HCT116 (cell line): ENCODE results near the gene MYO7A. TPM values are rescaled to one million over a fixed set of nuclear protein-coding genes. Genes with fewer than 3 reads are reported as not detected.

Experiments used
- ATAC-seq: fragments of 200-7000 bp; cut with Tn5 transposase; 2 replicates; pipeline ENCODE4 v1.9.1; 2020; ENCODE audit warnings: mild to moderate bottlenecking, moderate library complexity
- BruUV-seq: library from RNA; stranded (reverse); fragments of 400-500 nt; replicated peaks from 2 replicates; lab custom pipeline; 2021; lab: Mats Ljungman, UMichigan
- CTCF ChIA-PET: fragments of 300-600 bp; sonication (Branson Sonifier 250); formaldehyde crosslinking; loops from one replicate; lab custom pipeline; 2021; ENCODE audit warnings: antibody characterized with exemption; lab: Charles Lee
- POLR2A ChIA-PET: fragments of 300-600, 350-600 bp; sonication (Branson Sonifier 250); formaldehyde crosslinking; loops from one replicate; lab custom pipeline; 2021; ENCODE audit warnings: antibody characterized with exemption; lab: Charles Lee
- RAD21 ChIA-PET, 2 experiments: fragments of 300-600 bp; sonication (Branson Sonifier 250); formaldehyde crosslinking; loops; one replicate each; lab custom pipeline; 2023; ENCODE audit warnings: low total read pairs in 2 of 2; ENCODE audit not compliant: uncharacterized antibody in 2 of 2, unreplicated experiment in 2 of 2, low non-redundant PET in 1 of 2; lab: Charles Lee
- DNase-seq: peaks from one replicate; pipeline ENCODE4 v3.0.0-alpha.2; 2010; ENCODE audit warnings: low read depth, low spot score
- H2AFZ ChIP-seq: fragments of 200-600 bp; shearing (Covaris generic), sonication (generic); 2 replicates; pipeline ENCODE4 v1.6.1; 2017; ENCODE audit warnings: low read depth, mixed run types, mixed read lengths, antibody characterized with exemption, low read length; ENCODE audit not compliant: poor library complexity, severe bottlenecking
- H3K27ac ChIP-seq: 2 replicates; pipeline ENCODE4 v1.5.1; 2012; ENCODE audit warnings: low read depth, low read length
- H3K27me3 ChIP-seq: fragments of 200-600 bp; sonication (generic); 2 replicates; pipeline ENCODE4 v1.6.1; 2016; ENCODE audit warnings: mixed run types, low read length, mixed read lengths; ENCODE audit not compliant: insufficient read depth
- H3K36me3 ChIP-seq, 2 experiments: fragments of 200-500 bp in 1 of 2; fragments of 200-600 bp in 1 of 2; sonication (Bioruptor generic) in 1 of 2; sonication (generic) in 1 of 2; 2 replicates each; pipeline versions ENCODE4 v1.5.1 to v1.6.1; 2014 to 2016; ENCODE audit warnings: low read length in 2 of 2, inconsistent platforms in 1 of 2, mixed read lengths in 1 of 2, mixed run types in 1 of 2; ENCODE audit not compliant: insufficient read depth in 2 of 2, control insufficient read depth in 1 of 2
- H3K4me1 ChIP-seq, 2 experiments: fragments of 200-600 bp in 1 of 2; sonication (generic) in 1 of 2; 2 replicates each; pipeline versions ENCODE4 v1.5.1 to v1.6.1; 2012 to 2017; ENCODE audit warnings: low read length in 2 of 2, inconsistent platforms in 1 of 2, mild to moderate bottlenecking in 1 of 2, mixed read lengths in 1 of 2, mixed run types in 1 of 2, moderate library complexity in 1 of 2; ENCODE audit not compliant: insufficient read depth in 2 of 2, control insufficient read depth in 1 of 2
- H3K4me2 ChIP-seq: fragments of 200-600 bp; sonication (generic); 2 replicates; pipeline ENCODE4 v1.6.1; 2017; ENCODE audit warnings: mixed run types, low read length, mixed read lengths
- H3K4me3 ChIP-seq, 2 experiments: fragments of 200-600 bp in 1 of 2; sonication (generic) in 1 of 2; replicated peaks in 1 of 2; 2 replicates each; pipeline ENCODE4 v1.5.1; 2011 to 2016; ENCODE audit warnings: low read length in 2 of 2, control low read depth in 1 of 2, low read depth in 1 of 2, mild to moderate bottlenecking in 1 of 2, mixed read lengths in 1 of 2, mixed run types in 1 of 2
- H3K79me2 ChIP-seq: fragments of 200-600 bp; sonication (generic); 2 replicates; pipeline ENCODE4 v1.6.1; 2017; ENCODE audit warnings: mild to moderate bottlenecking, mixed run types, low read length, moderate library complexity, mixed read lengths; ENCODE audit not compliant: insufficient read depth
- H3K9ac ChIP-seq: fragments of 200-600 bp; sonication (generic); 2 replicates; pipeline ENCODE4 v1.6.1; 2016; ENCODE audit warnings: low read length, mixed read lengths
- H3K9me2 ChIP-seq: fragments of 200-600 bp; sonication (generic), shearing (Covaris generic); 2 replicates; pipeline ENCODE4 v1.6.1; 2017; ENCODE audit warnings: mixed run types, mild to moderate bottlenecking, moderate library complexity; ENCODE audit not compliant: insufficient read depth
- H3K9me3 ChIP-seq, 2 experiments: fragments of 200-500 bp in 1 of 2; fragments of 200-600 bp in 1 of 2; sonication (Bioruptor generic) in 1 of 2; sonication (generic) in 1 of 2; 2 replicates each; pipeline ENCODE4 v1.6.1; 2014 to 2017; ENCODE audit warnings: low read length in 2 of 2, mixed read lengths in 2 of 2, inconsistent platforms in 1 of 2, low read depth in 1 of 2, mild to moderate bottlenecking in 1 of 2, mixed run types in 1 of 2, moderate library complexity in 1 of 2; ENCODE audit not compliant: control insufficient read depth in 1 of 2, insufficient read depth in 1 of 2
- H4K20me1 ChIP-seq: fragments of 200-600 bp; sonication (generic), shearing (Covaris generic); 2 replicates; pipeline ENCODE4 v1.6.1; 2017; ENCODE audit warnings: mixed run types, mild to moderate bottlenecking, moderate library complexity; ENCODE audit not compliant: insufficient read depth
- CBX3 ChIP-seq: IDR thresholded peaks from 2 replicates; pipeline ENCODE4 v1.6.1; 2012; ENCODE audit warnings: low read depth
- EGR1 ChIP-seq: IDR thresholded peaks from 2 replicates; pipeline ENCODE4 v1.6.1; 2012; ENCODE audit warnings: low read depth
- EZH2 ChIP-seq: fragments of 200-600 bp; sonication (generic); IDR thresholded peaks from 2 replicates; pipeline ENCODE4 v1.6.1; 2017; ENCODE audit warnings: antibody characterized with exemption, mixed run types
- EZH2phosphoT487 ChIP-seq: fragments of 200-600 bp; IDR thresholded peaks from 2 replicates; pipeline ENCODE4 v1.6.1; 2018; ENCODE audit warnings: antibody characterized with exemption, borderline replicate concordance
- FOSL1 ChIP-seq: IDR thresholded peaks from 2 replicates; pipeline ENCODE4 v1.6.1; 2012; ENCODE audit warnings: low read depth
- JUND ChIP-seq: IDR thresholded peaks from 2 replicates; pipeline ENCODE4 v1.6.1; 2012
- POLR2AphosphoS5 ChIP-seq: IDR thresholded peaks from 2 replicates; pipeline ENCODE4 v1.6.1; 2011; ENCODE audit warnings: mild to moderate bottlenecking, low read depth, low read length, moderate library complexity
- RAD21 ChIP-seq: IDR thresholded peaks from 2 replicates; pipeline ENCODE4 v1.6.1; 2012; ENCODE audit warnings: low read depth, mild to moderate bottlenecking
- SIN3A ChIP-seq: IDR thresholded peaks from 2 replicates; pipeline ENCODE4 v1.6.1; 2012; ENCODE audit warnings: low read depth
- SP1 ChIP-seq: IDR thresholded peaks from 2 replicates; pipeline ENCODE4 v1.6.1; 2012; ENCODE audit warnings: low read depth
- YY1 ChIP-seq: IDR thresholded peaks from 2 replicates; pipeline ENCODE4 v1.6.1; 2011; ENCODE audit warnings: low read length, low read depth, moderate library complexity, mild to moderate bottlenecking; ENCODE audit not compliant: insufficient replicate concordance; ENCODE audit errors: extremely low read depth
- ZNF274 ChIP-seq: fragments of 200-500 bp; sonication (Bioruptor generic); IDR thresholded peaks from 2 replicates; pipeline ENCODE4 v1.6.1; 2014; ENCODE audit warnings: mild to moderate bottlenecking, low read depth, low read length, inconsistent platforms
- intact Hi-C: fragments of 100-400 bp; cut with micrococcal nuclease; formaldehyde crosslinking; loops from 2 replicates; pipeline ENCODE4 v1.10.0; 2022
- total RNA-seq: library from RNA; stranded (reverse); gene quantifications from one replicate; pipeline ENCODE4 v1.2.1, GENCODE V29; 2021; ENCODE audit not compliant: unreplicated experiment
- TF ChIP-seq, protein P1 (sequence below): IDR thresholded peaks from 2 replicates; pipeline ENCODE4 v1.6.1; 2012
- TF ChIP-seq, protein P2 (sequence below): IDR thresholded peaks from 2 replicates; pipeline ENCODE4 v1.6.1; 2012

The MYO7A gene
- total RNA-seq, 1 experiment from 2014 or later: 1.8 TPM

DNA sequence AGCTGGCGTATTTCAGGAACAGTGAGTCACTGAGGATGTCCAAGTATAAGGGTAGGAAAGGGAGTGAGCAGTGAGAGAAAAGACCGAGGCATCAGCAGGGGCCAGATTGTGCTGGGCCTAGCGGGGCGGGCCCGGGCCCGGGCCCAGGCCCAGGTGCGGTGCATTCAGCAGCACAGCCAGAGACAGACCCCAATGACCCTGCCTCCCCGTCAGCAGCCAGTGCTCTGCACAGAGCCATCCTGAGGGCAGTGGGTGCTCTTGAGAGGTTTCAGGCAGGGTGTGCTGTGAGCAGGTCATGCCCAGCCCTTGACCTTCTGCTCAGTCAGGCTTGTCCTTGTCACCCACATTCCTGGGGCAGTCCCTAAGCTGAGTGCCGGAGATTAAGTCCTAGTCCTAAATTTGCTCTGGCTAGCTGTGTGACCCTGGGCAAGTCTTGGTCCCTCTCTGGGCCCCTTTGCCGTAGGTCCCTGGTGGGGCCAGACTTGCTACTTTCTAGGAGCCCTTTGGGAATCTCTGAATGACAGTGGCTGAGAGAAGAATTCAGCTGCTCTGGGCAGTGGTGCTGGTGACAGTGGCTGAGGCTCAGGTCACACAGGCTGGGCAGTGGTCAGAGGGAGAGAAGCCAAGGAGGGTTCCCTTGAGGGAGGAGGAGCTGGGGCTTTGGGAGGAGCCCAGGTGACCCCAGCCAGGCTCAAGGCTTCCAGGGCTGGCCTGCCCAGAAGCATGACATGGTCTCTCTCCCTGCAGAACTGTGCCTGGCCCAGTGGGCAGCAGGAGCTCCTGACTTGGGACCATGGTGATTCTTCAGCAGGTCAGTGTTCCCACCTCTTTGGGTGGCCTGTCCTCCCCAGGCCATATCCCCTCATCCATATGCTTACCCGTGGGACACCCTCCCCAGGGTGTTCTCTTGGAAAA lies 2.1 kb downstream of the MYO7A start:
- intact Hi-C loops: no loop called here
- Histone ChIP-seq H3K27ac (no peak overlapping the region), H3K27me3 (no peaks in the 10 kb centered on the region), H2AFZ (no peak overlapping the region), H4K20me1 (no peaks in the 10 kb centered on the region), H3K4me2 (no peak overlapping the region), H3K36me3 (no peaks in the 10 kb centered on the region), H3K4me1 (peaks cover 3 to 15% of the 10 kb centered on the region in 2 experiments; a peak in 3 of 4 replicates), H3K79me2 (no peaks in the 10 kb centered on the region), H3K9me3 (no peaks in the 10 kb centered on the region), H3K4me3 (no peak overlapping the region), H3K9me2 (no peaks in the 10 kb centered on the region), H3K9ac (no peak overlapping the region)
- DNase-seq (no peak), ATAC-seq (no peak)
- TF ChIP-seq, protein P1, sequence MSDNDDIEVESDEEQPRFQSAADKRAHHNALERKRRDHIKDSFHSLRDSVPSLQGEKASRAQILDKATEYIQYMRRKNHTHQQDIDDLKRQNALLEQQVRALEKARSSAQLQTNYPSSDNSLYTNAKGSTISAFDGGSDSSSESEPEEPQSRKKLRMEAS: no peak
- CTCF ChIA-PET: interaction anchor here (1.3 kb wide), 1 partner anchor 83 kb away, joined by 3 read pairs; no protein-coding TSS in a partner anchor
- POLR2A ChIA-PET: no interaction called here
- RAD21 ChIA-PET: no interaction called here
- no TSS peak for BruUV-seq

DNA sequence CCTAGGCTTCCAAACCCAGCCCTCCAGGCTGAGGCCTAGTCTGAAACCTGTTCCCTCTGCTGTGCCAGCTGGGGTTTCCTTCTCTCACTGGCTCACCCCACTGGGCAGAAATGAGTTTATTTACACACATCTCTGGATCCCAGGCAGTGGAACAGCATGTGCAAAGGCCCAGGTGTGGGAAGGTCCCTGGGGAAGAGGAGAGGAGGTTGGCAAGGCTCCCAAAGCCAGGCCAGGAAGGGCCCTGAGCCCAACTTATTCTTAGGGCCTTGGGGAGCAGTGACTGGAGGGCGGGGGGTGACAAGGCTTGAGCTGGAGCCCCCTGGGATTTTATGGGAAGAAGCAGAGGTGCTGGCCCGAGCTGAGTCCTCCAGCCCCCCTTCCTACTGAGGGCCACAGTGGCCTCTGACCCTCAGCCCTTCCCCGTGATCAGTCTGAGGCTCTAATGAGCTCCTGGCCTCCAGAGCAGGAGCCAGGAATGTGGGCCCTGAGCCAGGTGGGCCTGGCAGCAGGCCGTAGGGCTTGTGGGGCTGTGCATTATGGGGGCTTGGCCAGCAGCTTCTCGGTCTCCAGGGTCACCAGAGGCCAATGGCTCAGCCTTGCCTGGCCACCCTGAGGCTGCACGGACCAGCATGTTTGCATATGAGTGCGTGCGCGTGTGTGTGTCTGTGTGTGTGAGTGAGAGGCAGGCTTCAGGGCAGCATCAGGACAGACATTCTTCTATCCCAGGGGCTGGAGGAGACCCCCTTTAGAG lies 2.9 kb downstream of the MYO7A start:
- BruUV-seq: no TSS peak
- ATAC-seq (no peak), DNase-seq (no peak)
- ChIA-PET CTCF (interaction anchor here (1.3 kb wide), 1 partner anchor 83 kb away, joined by 3 read pairs; no protein-coding TSS in a partner anchor), RAD21 (no interaction called here), POLR2A (no interaction called here)
- Histone ChIP-seq H2AFZ (no peak overlapping the region), H3K4me1 (peaks cover 3 to 15% of the 10 kb centered on the region in 2 experiments; a peak in 3 of 4 replicates), H3K36me3 (no peaks in the 10 kb centered on the region), H4K20me1 (no peaks in the 10 kb centered on the region), H3K9ac (no peak overlapping the region), H3K27me3 (no peaks in the 10 kb centered on the region), H3K27ac (no peak overlapping the region; the same call in 1 of the 2 replicates), H3K4me3 (no peak overlapping the region), H3K9me2 (no peaks in the 10 kb centered on the region), H3K4me2 (no peak overlapping the region), H3K9me3 (no peaks in the 10 kb centered on the region), H3K79me2 (no peaks in the 10 kb centered on the region)
- intact Hi-C loops: no loop called here
- TF ChIP-seq EGR1 (no peak), YY1 (no peak), POLR2AphosphoS5 (no peak), JUND (no peak), ZNF274 (no peak), SP1 (no peak), FOSL1 (no peak), RAD21 (no peak), SIN3A (no peak), EZH2 (no peak), EZH2phosphoT487 (no peak), CBX3 (no peak)
- TF ChIP-seq, protein P1: no peak
- TF ChIP-seq, protein P2, sequence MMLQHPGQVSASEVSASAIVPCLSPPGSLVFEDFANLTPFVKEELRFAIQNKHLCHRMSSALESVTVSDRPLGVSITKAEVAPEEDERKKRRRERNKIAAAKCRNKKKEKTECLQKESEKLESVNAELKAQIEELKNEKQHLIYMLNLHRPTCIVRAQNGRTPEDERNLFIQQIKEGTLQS: no peak
